HepG2 (cell line): Measurements from ENCODE around the gene INF2. TPM values are rescaled to one million over a fixed set of nuclear protein-coding genes. Genes with fewer than 3 reads are reported as not detected.

Experiments
- GPN1 ChIP-seq: sonication (generic); formaldehyde crosslinking; IDR thresholded peaks from 2 replicates; pipeline ENCODE4 v1.5.1; 2020; ENCODE audit warnings: missing genetic modification reagents, borderline replicate concordance
- KLF15 ChIP-seq: sonication (generic); formaldehyde crosslinking; IDR thresholded peaks from 2 replicates; pipeline ENCODE4 v1.8.1; 2023; ENCODE audit warnings: borderline replicate concordance, mild to moderate bottlenecking, inconsistent platforms, missing genetic modification reagents, mixed read lengths
- NCOA2 ChIP-seq: sonication (generic); formaldehyde crosslinking; IDR thresholded peaks from 2 replicates; pipeline ENCODE4 v1.8.0; 2022; ENCODE audit warnings: inconsistent platforms
- POLR2G ChIP-seq: fragments of 200-400 bp; formaldehyde crosslinking; IDR thresholded peaks from 2 replicates; pipeline ENCODE4 v1.6.1; 2018; ENCODE audit warnings: mild to moderate bottlenecking, low read depth, low read length, moderate library complexity
- REXO4 ChIP-seq: sonication (generic); formaldehyde crosslinking; IDR thresholded peaks from 2 replicates; pipeline ENCODE4 v1.8.0; 2022; ENCODE audit warnings: missing genetic modification reagents, mild to moderate bottlenecking, borderline replicate concordance
- SIN3A ChIP-seq: IDR thresholded peaks from 2 replicates; pipeline ENCODE4 v1.6.1; 2011; ENCODE audit warnings: low read depth, mild to moderate bottlenecking, control low read depth, low read length, borderline replicate concordance
- ZNF331 ChIP-seq: sonication (generic); formaldehyde crosslinking; IDR thresholded peaks from 2 replicates; pipeline ENCODE4 v1.4.0; 2020; ENCODE audit warnings: missing genetic modification reagents
- ZNF510 ChIP-seq: sonication (generic); formaldehyde crosslinking; IDR thresholded peaks from 2 replicates; pipeline ENCODE4 v1.4.0; 2020; ENCODE audit warnings: low read depth, mild to moderate bottlenecking, missing genetic modification reagents
- ZNF569 ChIP-seq: sonication (generic); formaldehyde crosslinking; IDR thresholded peaks from 2 replicates; pipeline ENCODE4 v1.5.0; 2020; ENCODE audit warnings: mild to moderate bottlenecking, missing genetic modification reagents, moderate library complexity, borderline replicate concordance
- ZNF772 ChIP-seq: sonication (generic); formaldehyde crosslinking; IDR thresholded peaks from 2 replicates; pipeline ENCODE4 v1.5.0; 2020; ENCODE audit warnings: mild to moderate bottlenecking, missing genetic modification reagents
- polyA plus RNA-seq, 8 experiments: library from polyadenylated mRNA; depleted of rRNA in 3 of 8; stranded (reverse) in 7 of 8; unstranded in 1 of 8; fragments of >200 nt; fragmentation: Illumina TruSeq in 4 of 8; extraction: Trizol in 4 of 8; gene quantifications; 2 replicates each; pipeline versions ENCODE4 v1.2.1 to v1.2.3, GENCODE V29; 2011 to 2016; ENCODE audit warnings: low read depth in 4 of 8, missing spikeins in 1 of 8, mixed read lengths in 1 of 8; ENCODE audit not compliant: insufficient read depth in 1 of 8
- total RNA-seq, 5 experiments: library from RNA; depleted of rRNA; stranded (reverse); fragments of >200 nt; fragmentation: Illumina TruSeq; extraction: Trizol; gene quantifications; 2 replicates each; pipeline ENCODE4 v1.2.3, GENCODE V29; 2016; ENCODE audit warnings: low read depth in 1 of 5
- TF ChIP-seq, protein P1 (sequence below): sonication (generic); formaldehyde crosslinking; IDR thresholded peaks from 2 replicates; pipeline ENCODE4 v1.4.0; 2020; ENCODE audit warnings: missing genetic modification reagents, low read depth, mild to moderate bottlenecking, borderline replicate concordance
- TF ChIP-seq, protein P2 (sequence below): sonication (generic); formaldehyde crosslinking; IDR thresholded peaks from 2 replicates; pipeline ENCODE4 v1.5.0; 2020; ENCODE audit warnings: mild to moderate bottlenecking, missing genetic modification reagents, moderate library complexity
- TF ChIP-seq, protein P3 (sequence below): sonication (generic); formaldehyde crosslinking; conservative IDR thresholded peaks from 2 replicates; pipeline ENCODE4 v1.4.0; 2020; ENCODE audit warnings: missing genetic modification reagents
- TF ChIP-seq, protein P4 (sequence below): sonication (generic); formaldehyde crosslinking; IDR thresholded peaks from 2 replicates; pipeline ENCODE4 v1.5.1; 2020; ENCODE audit warnings: mild to moderate bottlenecking, missing genetic modification reagents
- TF ChIP-seq, protein P5 (sequence below): sonication (generic); formaldehyde crosslinking; IDR thresholded peaks from 2 replicates; pipeline ENCODE4 v1.4.0; 2020; ENCODE audit warnings: missing genetic modification reagents, borderline replicate concordance

Gene INF2
- total and polyA plus RNA-seq, 2 of the 13 experiments (the other 11 are each of a cell fraction or from before 2014, with no cell fraction given) = 16.4 to 26.4 TPM

DNA sequence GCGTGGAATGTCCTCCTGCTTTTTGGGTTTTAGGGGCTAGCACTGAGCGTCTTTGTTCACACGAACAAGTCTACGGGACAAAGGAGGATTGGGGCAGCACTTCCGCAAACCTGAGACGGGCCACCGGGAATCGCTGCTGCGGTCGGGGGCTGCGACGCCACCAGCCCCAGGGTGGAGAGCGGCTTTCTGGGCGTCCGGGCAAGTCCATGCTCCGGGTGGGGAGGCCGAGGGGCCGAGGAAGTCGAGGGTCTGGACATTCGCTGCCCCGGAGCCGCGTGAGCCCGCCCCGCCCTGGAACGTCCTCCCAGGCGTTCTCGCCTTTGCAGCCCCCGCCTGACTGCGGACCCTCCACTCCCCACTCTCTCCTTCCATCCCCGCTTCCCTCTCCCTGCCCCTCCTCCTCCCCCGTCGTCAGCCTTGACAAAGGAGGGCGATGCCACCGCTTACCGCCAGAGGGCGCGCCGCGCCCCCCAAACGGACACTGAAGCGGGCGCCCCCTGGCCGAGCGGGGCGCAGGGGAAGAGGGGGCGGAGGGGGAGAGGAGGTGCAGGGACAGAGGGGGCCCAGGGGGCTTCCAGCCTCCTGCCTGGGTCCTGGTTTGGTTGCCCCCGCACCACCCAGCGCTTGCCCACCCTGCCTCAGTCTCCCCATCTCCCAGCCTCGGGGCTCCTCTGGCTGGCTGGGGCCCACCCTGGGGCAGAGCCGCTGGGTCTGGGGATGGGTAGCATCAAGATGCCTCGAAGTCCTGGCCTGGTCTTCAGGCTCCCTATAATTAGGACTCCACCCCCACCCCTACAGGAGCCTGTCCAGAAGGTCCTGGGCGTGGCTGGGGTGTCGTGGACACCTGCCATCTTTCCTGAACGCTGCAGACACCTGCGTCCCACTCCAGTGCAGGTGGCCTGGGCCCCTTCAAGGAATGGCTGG, 39.1 kb upstream of the INF2 start (continued):
- TF ChIP-seq, protein P1, sequence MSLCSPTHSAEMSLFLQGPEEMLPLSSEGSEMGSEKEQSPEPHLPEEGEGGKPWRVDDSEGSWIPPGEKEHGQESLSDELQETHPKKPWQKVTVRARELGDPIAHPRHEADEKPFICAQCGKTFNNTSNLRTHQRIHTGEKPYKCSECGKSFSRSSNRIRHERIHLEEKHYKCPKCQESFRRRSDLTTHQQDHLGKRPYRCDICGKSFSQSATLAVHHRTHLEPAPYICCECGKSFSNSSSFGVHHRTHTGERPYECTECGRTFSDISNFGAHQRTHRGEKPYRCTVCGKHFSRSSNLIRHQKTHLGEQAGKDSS (CRISPR knock-in tag) = peak; percentile 55; the same call in 1 of the 2 replicates
- no peak for TF ChIP-seq KLF15
- no peak for TF ChIP-seq ZNF510 (CRISPR knock-in tag)
- no peak for TF ChIP-seq POLR2G
- no peak for TF ChIP-seq REXO4
- TF ChIP-seq ZNF772 (CRISPR knock-in tag) = peak; percentile 48; the same call in 1 of the 2 replicates
- TF ChIP-seq NCOA2 (CRISPR knock-in tag) = no peak
- TF ChIP-seq, protein P2, sequence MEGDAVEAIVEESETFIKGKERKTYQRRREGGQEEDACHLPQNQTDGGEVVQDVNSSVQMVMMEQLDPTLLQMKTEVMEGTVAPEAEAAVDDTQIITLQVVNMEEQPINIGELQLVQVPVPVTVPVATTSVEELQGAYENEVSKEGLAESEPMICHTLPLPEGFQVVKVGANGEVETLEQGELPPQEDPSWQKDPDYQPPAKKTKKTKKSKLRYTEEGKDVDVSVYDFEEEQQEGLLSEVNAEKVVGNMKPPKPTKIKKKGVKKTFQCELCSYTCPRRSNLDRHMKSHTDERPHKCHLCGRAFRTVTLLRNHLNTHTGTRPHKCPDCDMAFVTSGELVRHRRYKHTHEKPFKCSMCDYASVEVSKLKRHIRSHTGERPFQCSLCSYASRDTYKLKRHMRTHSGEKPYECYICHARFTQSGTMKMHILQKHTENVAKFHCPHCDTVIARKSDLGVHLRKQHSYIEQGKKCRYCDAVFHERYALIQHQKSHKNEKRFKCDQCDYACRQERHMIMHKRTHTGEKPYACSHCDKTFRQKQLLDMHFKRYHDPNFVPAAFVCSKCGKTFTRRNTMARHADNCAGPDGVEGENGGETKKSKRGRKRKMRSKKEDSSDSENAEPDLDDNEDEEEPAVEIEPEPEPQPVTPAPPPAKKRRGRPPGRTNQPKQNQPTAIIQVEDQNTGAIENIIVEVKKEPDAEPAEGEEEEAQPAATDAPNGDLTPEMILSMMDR (CRISPR knock-in tag) = peak; percentile 99
- TF ChIP-seq SIN3A = no peak
- 0 out of 2 replicates have a peak, but pooled peaks have one; percentile 33 for TF ChIP-seq ZNF331 (CRISPR knock-in tag)
- TF ChIP-seq, protein P3, sequence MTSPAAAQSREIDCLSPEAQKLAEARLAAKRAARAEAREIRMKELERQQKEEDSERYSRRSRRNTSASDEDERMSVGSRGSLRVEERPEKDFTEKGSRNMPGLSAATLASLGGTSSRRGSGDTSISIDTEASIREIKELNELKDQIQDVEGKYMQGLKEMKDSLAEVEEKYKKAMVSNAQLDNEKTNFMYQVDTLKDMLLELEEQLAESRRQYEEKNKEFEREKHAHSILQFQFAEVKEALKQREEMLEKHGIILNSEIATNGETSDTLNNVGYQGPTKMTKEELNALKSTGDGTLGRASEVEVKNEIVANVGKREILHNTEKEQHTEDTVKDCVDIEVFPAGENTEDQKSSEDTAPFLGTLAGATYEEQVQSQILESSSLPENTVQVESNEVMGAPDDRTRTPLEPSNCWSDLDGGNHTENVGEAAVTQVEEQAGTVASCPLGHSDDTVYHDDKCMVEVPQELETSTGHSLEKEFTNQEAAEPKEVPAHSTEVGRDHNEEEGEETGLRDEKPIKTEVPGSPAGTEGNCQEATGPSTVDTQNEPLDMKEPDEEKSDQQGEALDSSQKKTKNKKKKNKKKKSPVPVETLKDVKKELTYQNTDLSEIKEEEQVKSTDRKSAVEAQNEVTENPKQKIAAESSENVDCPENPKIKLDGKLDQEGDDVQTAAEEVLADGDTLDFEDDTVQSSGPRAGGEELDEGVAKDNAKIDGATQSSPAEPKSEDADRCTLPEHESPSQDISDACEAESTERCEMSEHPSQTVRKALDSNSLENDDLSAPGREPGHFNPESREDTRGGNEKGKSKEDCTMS (CRISPR knock-in tag) = no peak
- TF ChIP-seq GPN1 (CRISPR knock-in tag) = no peak
- TF ChIP-seq ZNF569 (CRISPR knock-in tag) = no peak
- TF ChIP-seq, protein P4, sequence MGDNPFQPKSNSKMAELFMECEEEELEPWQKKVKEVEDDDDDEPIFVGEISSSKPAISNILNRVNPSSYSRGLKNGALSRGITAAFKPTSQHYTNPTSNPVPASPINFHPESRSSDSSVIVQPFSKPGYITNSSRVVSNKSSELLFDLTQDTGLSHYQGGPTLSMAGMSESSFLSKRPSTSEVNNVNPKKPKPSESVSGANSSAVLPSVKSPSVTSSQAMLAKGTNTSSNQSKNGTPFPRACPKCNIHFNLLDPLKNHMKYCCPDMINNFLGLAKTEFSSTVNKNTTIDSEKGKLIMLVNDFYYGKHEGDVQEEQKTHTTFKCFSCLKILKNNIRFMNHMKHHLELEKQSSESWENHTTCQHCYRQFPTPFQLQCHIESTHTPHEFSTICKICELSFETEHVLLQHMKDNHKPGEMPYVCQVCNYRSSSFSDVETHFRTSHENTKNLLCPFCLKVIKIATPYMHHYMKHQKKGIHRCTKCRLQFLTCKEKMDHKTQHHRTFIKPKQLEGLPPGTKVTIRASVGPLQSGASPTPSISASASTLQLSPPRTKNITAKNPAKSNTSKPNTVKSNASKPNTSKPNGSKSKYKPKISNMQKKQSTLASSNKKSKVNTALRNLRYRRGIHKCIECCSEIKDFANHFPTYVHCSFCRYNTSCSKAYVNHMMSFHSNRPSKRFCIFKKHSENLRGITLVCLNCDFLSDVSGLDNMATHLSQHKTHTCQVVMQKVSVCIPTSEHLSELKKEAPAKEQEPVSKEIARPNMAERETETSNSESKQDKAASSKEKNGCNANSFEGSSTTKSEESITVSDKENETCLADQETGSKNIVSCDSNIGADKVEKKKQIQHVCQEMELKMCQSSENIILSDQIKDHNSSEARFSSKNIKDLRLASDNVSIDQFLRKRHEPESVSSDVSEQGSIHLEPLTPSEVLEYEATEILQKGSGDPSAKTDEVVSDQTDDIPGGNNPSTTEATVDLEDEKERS (CRISPR knock-in tag) = no peak
- TF ChIP-seq, protein P5, sequence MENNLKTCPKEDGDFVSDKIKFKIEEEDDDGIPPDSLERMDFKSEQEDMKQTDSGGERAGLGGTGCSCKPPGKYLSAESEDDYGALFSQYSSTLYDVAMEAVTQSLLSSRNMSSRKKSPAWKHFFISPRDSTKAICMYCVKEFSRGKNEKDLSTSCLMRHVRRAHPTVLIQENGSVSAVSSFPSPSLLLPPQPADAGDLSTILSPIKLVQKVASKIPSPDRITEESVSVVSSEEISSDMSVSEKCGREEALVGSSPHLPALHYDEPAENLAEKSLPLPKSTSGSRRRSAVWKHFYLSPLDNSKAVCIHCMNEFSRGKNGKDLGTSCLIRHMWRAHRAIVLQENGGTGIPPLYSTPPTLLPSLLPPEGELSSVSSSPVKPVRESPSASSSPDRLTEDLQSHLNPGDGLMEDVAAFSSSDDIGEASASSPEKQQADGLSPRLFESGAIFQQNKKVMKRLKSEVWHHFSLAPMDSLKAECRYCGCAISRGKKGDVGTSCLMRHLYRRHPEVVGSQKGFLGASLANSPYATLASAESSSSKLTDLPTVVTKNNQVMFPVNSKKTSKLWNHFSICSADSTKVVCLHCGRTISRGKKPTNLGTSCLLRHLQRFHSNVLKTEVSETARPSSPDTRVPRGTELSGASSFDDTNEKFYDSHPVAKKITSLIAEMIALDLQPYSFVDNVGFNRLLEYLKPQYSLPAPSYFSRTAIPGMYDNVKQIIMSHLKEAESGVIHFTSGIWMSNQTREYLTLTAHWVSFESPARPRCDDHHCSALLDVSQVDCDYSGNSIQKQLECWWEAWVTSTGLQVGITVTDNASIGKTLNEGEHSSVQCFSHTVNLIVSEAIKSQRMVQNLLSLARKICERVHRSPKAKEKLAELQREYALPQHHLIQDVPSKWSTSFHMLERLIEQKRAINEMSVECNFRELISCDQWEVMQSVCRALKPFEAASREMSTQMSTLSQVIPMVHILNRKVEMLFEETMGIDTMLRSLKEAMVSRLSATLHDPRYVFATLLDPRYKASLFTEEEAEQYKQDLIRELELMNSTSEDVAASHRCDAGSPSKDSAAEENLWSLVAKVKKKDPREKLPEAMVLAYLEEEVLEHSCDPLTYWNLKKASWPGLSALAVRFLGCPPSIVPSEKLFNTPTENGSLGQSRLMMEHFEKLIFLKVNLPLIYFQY = no peak
